ENCODE measurements around the gene SLC11A2.

The SLC11A2 gene

GRCh38 chr12:50949801-50950302 lies 76.3 kb downstream of the SLC11A2 start:
- TF ChIP-seq CTCF (IDR thresholded peaks at IDR 0.05; ENCODE audit: low read depth, low read length, missing control alignments): no peak
- no peak overlapping the region for H3K4me3 ChIP-seq (ENCODE audit: low read depth, low read length)
- in situ Hi-C loops (cut with HindIII; ENCODE audit: low sequenced_read_pairs): no loop called here
- no peak for DNase-seq (ENCODE audit: low read depth)

- H3K4me3 ChIP-seq (ENCODE audit: low read depth, low read length): no peak overlapping the region
- no peak for TF ChIP-seq CTCF (IDR thresholded peaks at IDR 0.05; ENCODE audit: low read depth, low read length, missing control alignments)
- in situ Hi-C loops (cut with HindIII; ENCODE audit: low sequenced_read_pairs): no loop called here
- no peak for DNase-seq (ENCODE audit: low read depth)
These were observed 77.4 kb downstream of the SLC11A2 start for GRCh38 chr12:50948798-50949197.

GRCh38 chr12:50947933-50948626 lies 78.1 kb downstream of the SLC11A2 start:
- DNase-seq (ENCODE audit: low read depth): no peak

GRCh38 chr12:50937653-50938052 lies 88.5 kb downstream of the SLC11A2 start:
- DNase-seq (ENCODE audit: low read depth): no peak
- H3K4me3 ChIP-seq (ENCODE audit: low read depth, low read length): no peak overlapping the region
- in situ Hi-C loops (cut with HindIII; ENCODE audit: low sequenced_read_pairs): no loop called here
- no peak for TF ChIP-seq CTCF (IDR thresholded peaks at IDR 0.05; ENCODE audit: low read depth, low read length, missing control alignments)

More at GRCh38 chr12:50947933-50948626, 78.1 kb downstream of the SLC11A2 start:
- H3K4me3 ChIP-seq (ENCODE audit: low read depth, low read length): no peak overlapping the region
- in situ Hi-C loops (cut with HindIII; ENCODE audit: low sequenced_read_pairs): no loop called here
- no peak for TF ChIP-seq CTCF (IDR thresholded peaks at IDR 0.05; ENCODE audit: low read depth, low read length, missing control alignments)

DNA sequence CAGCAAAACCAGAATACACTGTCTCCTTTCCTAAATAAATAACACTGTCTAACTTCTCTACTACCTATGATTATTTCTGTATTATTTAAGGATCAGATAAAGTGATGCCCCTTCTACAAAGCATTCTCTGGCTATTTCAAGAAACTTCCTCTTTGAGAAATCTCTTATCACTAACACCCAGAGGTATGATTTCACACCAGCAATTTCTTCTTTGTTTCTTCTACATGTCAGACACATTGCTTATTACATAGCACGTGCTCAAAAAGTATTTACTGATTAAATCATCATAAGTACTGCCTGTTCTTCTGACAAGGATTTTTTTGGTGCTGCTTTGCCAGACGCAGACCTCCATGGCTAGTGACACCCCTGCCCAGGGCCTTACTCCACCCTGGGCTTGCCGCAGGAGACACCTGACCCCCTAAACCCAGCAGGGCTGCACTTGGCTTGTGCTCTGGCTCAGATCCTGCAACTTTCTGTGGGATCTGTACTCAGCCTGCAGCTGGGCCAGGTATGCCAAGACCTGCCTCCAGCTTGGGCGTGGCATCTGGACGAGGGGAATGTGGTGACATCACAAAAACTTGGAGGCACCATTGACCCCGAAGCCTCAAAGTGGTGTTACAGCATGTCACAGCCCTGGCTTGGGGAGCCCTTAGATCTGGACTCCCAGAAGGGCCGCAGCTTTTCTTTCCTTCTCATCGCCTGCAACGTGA lies 89.2 kb downstream of the SLC11A2 start:
- no peak for DNase-seq (ENCODE audit: low read depth)
- in situ Hi-C loops (cut with HindIII; ENCODE audit: low sequenced_read_pairs): no loop called here
- H3K4me3 ChIP-seq (ENCODE audit: low read depth, low read length): no peak overlapping the region
- TF ChIP-seq CTCF (IDR thresholded peaks at IDR 0.05; ENCODE audit: low read depth, low read length, missing control alignments): no peak

GRCh38 chr12:50934981-50935807 lies 91.0 kb downstream of the SLC11A2 start:
- peak; percentile 28 for DNase-seq (ENCODE audit: low read depth)
- no peak for TF ChIP-seq CTCF (IDR thresholded peaks at IDR 0.05; ENCODE audit: low read depth, low read length, missing control alignments)
- in situ Hi-C loops (cut with HindIII; ENCODE audit: low sequenced_read_pairs): loop anchor here (5.0 kb wide), 1 partner anchor 37 kb away; no protein-coding TSS in a partner anchor
- H3K4me3 ChIP-seq (ENCODE audit: low read depth, low read length): no peak overlapping the region

Data from astrocyte of the cerebellum (primary cell).